ENCODE measurements around the gene SYT9. TPM values are rescaled to one million over a fixed set of nuclear protein-coding genes. Genes with fewer than 3 reads are reported as not detected.

Gene SYT9
- total and polyA plus RNA-seq, 2 of the 4 experiments (the other 2 are of a cell fraction), result not detected

DNA sequence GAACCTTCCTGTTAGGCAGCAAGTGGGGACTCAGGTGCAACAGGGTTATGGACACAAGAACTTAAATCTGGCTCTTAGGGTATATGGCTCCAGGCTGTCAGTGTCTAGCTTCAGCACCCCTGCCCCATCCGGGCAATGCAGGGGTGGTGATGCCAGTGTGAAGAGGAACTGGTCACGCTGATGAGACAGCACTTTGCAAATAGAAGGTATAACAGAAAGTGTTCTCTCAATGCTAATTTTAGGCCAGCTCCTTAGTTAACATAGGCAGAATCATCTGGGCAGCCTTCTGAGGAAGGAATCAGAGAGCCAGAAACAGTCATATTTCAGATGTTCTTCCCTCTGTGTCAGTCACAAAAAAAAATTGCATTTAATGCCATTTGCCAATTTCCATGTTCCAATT lies 41.2 kb downstream of the SYT9 start:
- Histone ChIP-seq H3K36me3 (ENCODE audit: control insufficient read depth, insufficient read depth, low read length) (no peaks in the 10 kb centered on the region), H3K4me1 (ENCODE audit: control insufficient read depth, insufficient read depth, low read length) (no peaks in the 10 kb centered on the region), H4K20me1 (ENCODE audit: insufficient read depth, low read length) (no peaks in the 10 kb centered on the region), H4K8ac (ENCODE audit: low read depth in 2 of 2, low read length in 2 of 2) (no peak overlapping the region), H2AFZ (replicated peaks; ENCODE audit: low read length, poor library complexity) (no peak overlapping the region), H2BK120ac (ENCODE audit: low read depth, low read length) (no peak overlapping the region), H3K9me1 (ENCODE audit: insufficient read depth, low read length) (no peaks in the 10 kb centered on the region), H3K27ac (ENCODE audit: insufficient read depth, low read length) (no peak overlapping the region), H2BK20ac (ENCODE audit: low read depth, low read length) (no peak overlapping the region), H2BK5ac (ENCODE audit: low read depth, low read length, poor library complexity, severe bottlenecking) (no peak overlapping the region), H3K14ac (replicated peaks; ENCODE audit: low read depth, low read length) (no peak overlapping the region), H3K9ac (ENCODE audit: low read depth, low read length) (no peak overlapping the region), H2AK9ac (replicated peaks; ENCODE audit: low read depth, low read length, poor library complexity) (no peak overlapping the region), H3K9me3 (ENCODE audit: control insufficient read depth, insufficient read depth, low read length) (no peaks in the 10 kb centered on the region), H3K4ac (ENCODE audit: low read depth, low read length) (no peak overlapping the region), H4K5ac (ENCODE audit: low read depth, low read length) (no peak overlapping the region), H3K79me1 (ENCODE audit: low read depth in 1 of 2, low read length in 2 of 2) (no peaks in the 10 kb centered on the region), H3K4me3 (ENCODE audit: insufficient read depth, low read depth, low read length) (no peak overlapping the region), H2AK5ac (ENCODE audit: low read depth, low read length) (no peak overlapping the region), H3K4me2 (ENCODE audit: low read depth, low read length) (no peak overlapping the region), H4K91ac (ENCODE audit: insufficient read depth, low read depth, low read length) (no peak overlapping the region), H3K18ac (ENCODE audit: low read depth, low read length) (no peak overlapping the region), H3K23ac (ENCODE audit: low read depth, low read length) (no peak overlapping the region), H2BK15ac (ENCODE audit: low read depth, low read length) (no peak overlapping the region), H3K27me3 (ENCODE audit: control insufficient read depth, insufficient read depth, low read length) (no peaks in the 10 kb centered on the region), H3K56ac (ENCODE audit: extremely low read depth, insufficient read depth, low read length) (no peak overlapping the region)
- intact Hi-C loops (cut with micrococcal nuclease), result no loop called here
- TF ChIP-seq, protein P1, sequence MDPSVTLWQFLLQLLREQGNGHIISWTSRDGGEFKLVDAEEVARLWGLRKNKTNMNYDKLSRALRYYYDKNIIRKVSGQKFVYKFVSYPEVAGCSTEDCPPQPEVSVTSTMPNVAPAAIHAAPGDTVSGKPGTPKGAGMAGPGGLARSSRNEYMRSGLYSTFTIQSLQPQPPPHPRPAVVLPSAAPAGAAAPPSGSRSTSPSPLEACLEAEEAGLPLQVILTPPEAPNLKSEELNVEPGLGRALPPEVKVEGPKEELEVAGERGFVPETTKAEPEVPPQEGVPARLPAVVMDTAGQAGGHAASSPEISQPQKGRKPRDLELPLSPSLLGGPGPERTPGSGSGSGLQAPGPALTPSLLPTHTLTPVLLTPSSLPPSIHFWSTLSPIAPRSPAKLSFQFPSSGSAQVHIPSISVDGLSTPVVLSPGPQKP (IDR thresholded peaks at IDR 0.05; ENCODE audit: borderline replicate concordance, low read depth, low read length), result no peak
- TF ChIP-seq SMC3 (IDR thresholded peaks at IDR 0.05; ENCODE audit: low read depth, low read length) (no peak), RFX5 (IDR thresholded peaks at IDR 0.05; ENCODE audit: low read depth, low read length) (no peak), MXI1 (IDR thresholded peaks at IDR 0.05; ENCODE audit: borderline replicate concordance, low read depth, low read length) (no peak), BHLHE40 (IDR thresholded peaks at IDR 0.05; ENCODE audit: low read depth, low read length) (no peak), POLR2A (IDR thresholded peaks at IDR 0.05; ENCODE audit: low read depth, low read length) (no peak), RCOR1 (IDR thresholded peaks at IDR 0.05; ENCODE audit: insufficient replicate concordance, low read length) (no peak), CHD1 (IDR thresholded peaks at IDR 0.05; ENCODE audit: low read depth, low read length) (no peak)
- TF ChIP-seq, protein P2, sequence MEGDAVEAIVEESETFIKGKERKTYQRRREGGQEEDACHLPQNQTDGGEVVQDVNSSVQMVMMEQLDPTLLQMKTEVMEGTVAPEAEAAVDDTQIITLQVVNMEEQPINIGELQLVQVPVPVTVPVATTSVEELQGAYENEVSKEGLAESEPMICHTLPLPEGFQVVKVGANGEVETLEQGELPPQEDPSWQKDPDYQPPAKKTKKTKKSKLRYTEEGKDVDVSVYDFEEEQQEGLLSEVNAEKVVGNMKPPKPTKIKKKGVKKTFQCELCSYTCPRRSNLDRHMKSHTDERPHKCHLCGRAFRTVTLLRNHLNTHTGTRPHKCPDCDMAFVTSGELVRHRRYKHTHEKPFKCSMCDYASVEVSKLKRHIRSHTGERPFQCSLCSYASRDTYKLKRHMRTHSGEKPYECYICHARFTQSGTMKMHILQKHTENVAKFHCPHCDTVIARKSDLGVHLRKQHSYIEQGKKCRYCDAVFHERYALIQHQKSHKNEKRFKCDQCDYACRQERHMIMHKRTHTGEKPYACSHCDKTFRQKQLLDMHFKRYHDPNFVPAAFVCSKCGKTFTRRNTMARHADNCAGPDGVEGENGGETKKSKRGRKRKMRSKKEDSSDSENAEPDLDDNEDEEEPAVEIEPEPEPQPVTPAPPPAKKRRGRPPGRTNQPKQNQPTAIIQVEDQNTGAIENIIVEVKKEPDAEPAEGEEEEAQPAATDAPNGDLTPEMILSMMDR (conservative IDR thresholded peaks at IDR 0.05; ENCODE audit: low read depth, low read length), result no peak
- BruUV-seq (replicated peaks), result no TSS peak
- no peak for ATAC-seq (ENCODE audit: low read depth)
- POLR2A ChIA-PET (ENCODE audit: unreplicated experiment), result no interaction called here
- in situ Hi-C loops (cut with MboI; ENCODE audit: low sequenced_read_pairs), result no loop called here
- dilution Hi-C loops (cut with HindIII; ENCODE audit: low sequenced_read_pairs, unreplicated experiment), result no loop called here
- WGBS, 2 experiments (ENCODE audit: extremely low coverage in 2 of 2, insufficient read length in 1 of 2), result no CpG with 5 or more reads among the region's 2 CpGs
- DNase-seq, result no peak
- CTCF ChIA-PET, result no interaction called here
